ENCODE data around the gene MAPK8. TPM values are rescaled to one million over a fixed set of nuclear protein-coding genes. Genes with fewer than 3 reads are reported as not detected.

Gene MAPK8
- total and polyA plus RNA-seq, 9 of the 15 experiments (the other 6 are each of a cell fraction or from before 2014, with no cell fraction given), result 6.4 to 159 (median 71.0) TPM

GRCh38 chr10:48358838-48359237, 52.4 kb downstream of the MAPK8 start:
- no peaks in the 10 kb centered on the region for H3K27me3 ChIP-seq (ENCODE audit: control insufficient read depth in 2 of 2, insufficient read depth in 2 of 2, low read length in 2 of 2)
- no peak for DNase-seq (ENCODE audit: extremely low read depth in 1 of 4, low spot score in 3 of 4)
- CTCF ChIA-PET (ENCODE audit: low intra/inter-chr PET ratio), result no interaction called here
- peaks cover 6 to 22% of the 10 kb centered on the region in 2 experiments for H3K4me1 ChIP-seq (replicated peaks in 1 of 2; ENCODE audit: control insufficient read depth in 2 of 2, insufficient read depth in 2 of 2, low read length in 2 of 2)
- WGBS (ENCODE audit: insufficient coverage, low coverage, missing lambda C conversion rate), result 72% methylated on average over 5 of the region's 5 CpGs
- no peaks in the 10 kb centered on the region for H3K9me1 ChIP-seq (ENCODE audit: control insufficient read depth, insufficient read depth, low read length)
- no peaks in the 10 kb centered on the region for H4K20me1 ChIP-seq (replicated peaks; ENCODE audit: control insufficient read depth, insufficient read depth, low read length)
- no peak overlapping the region for H3K4me3 ChIP-seq
- H3K9me3 ChIP-seq (replicated peaks; ENCODE audit: control insufficient read depth, insufficient read depth, low read depth, low read length), result no peaks in the 10 kb centered on the region; the same call in 1 of the 2 replicates
- H3K4me2 ChIP-seq (ENCODE audit: insufficient read depth, low read length), result no peak overlapping the region
- TF ChIP-seq MCM5 (IDR thresholded peaks at IDR 0.05; ENCODE audit: low read depth) (no peak), ZNF76 (CRISPR knock-in tag; IDR thresholded peaks at IDR 0.05; ENCODE audit: borderline replicate concordance) (no peak), SP2 (IDR thresholded peaks at IDR 0.05; ENCODE audit: extremely low read depth, low read depth, low read length, poor library complexity, severe bottlenecking) (no peak), PTBP1 (IDR thresholded peaks at IDR 0.05; ENCODE audit: low read depth, low read length) (no peak), ATF3 (IDR thresholded peaks at IDR 0.05) (no peak), ATF3 (CRISPR knock-in tag; conservative IDR thresholded peaks at IDR 0.05) (no peak), CCAR2 (IDR thresholded peaks at IDR 0.05; ENCODE audit: low read depth, low read length) (no peak)
- TF ChIP-seq, protein P1, sequence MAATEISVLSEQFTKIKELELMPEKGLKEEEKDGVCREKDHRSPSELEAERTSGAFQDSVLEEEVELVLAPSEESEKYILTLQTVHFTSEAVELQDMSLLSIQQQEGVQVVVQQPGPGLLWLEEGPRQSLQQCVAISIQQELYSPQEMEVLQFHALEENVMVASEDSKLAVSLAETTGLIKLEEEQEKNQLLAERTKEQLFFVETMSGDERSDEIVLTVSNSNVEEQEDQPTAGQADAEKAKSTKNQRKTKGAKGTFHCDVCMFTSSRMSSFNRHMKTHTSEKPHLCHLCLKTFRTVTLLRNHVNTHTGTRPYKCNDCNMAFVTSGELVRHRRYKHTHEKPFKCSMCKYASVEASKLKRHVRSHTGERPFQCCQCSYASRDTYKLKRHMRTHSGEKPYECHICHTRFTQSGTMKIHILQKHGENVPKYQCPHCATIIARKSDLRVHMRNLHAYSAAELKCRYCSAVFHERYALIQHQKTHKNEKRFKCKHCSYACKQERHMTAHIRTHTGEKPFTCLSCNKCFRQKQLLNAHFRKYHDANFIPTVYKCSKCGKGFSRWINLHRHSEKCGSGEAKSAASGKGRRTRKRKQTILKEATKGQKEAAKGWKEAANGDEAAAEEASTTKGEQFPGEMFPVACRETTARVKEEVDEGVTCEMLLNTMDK (IDR thresholded peaks at IDR 0.05; ENCODE audit: borderline replicate concordance, insufficient read depth, low read depth, low read length, poor library complexity, severe bottlenecking), result no peak
- POLR2A ChIA-PET, result interaction anchor here (1.0 kb wide), 1 partner anchor 148 kb away, joined by 3 read pairs; no protein-coding TSS in a partner anchor
- no peaks in the 10 kb centered on the region; the same call in 2 of the 3 replicates for H3K36me3 ChIP-seq (ENCODE audit: control insufficient read depth, insufficient read depth, low read length)
- peaks cover 65% of the 10 kb centered on the region for H3K79me2 ChIP-seq (ENCODE audit: control insufficient read depth, insufficient read depth, low read length)
- no peak overlapping the region for H3K9ac ChIP-seq (ENCODE audit: insufficient read depth in 1 of 2, low read depth in 2 of 2, low read length in 2 of 2)
- BruUV-seq (replicated peaks), result no TSS peak
- no peak for FAIRE-seq
- intact Hi-C loops (cut with micrococcal nuclease), result loop anchor here (5.0 kb wide), 1 partner anchor 52 kb away; the partner anchor contains the start of gene MAPK8
- H2AFZ ChIP-seq (ENCODE audit: low read depth, low read length), result no peak overlapping the region
- in situ Hi-C loops (cut with MboI), result no loop called here
- ATAC-seq, result no peak
- H3K27ac ChIP-seq (ENCODE audit: extremely low read depth, low read depth, low read length), result no peak overlapping the region

Data from K562 (cell line).